ENCODE data around the gene PURA. TPM values are rescaled to one million over a fixed set of nuclear protein-coding genes. Genes with fewer than 3 reads are reported as not detected.

PURA gene
- total and polyA plus RNA-seq, 10 donors = 2.8 to 36.2 (median 23.1) TPM

GRCh38 chr5:140157032-140157781 is 43.3 kb downstream of the PURA start:
- Histone ChIP-seq H3K27ac (peak overlapping the region in 6 of 8 donors; percentile 32 to 69 (median 44)), H3K27me3 (replicated peaks in 1 of 7) (no peaks in the 10 kb centered on the region), H3K36me3 (no peaks in the 10 kb centered on the region), H3K4me1 (peaks cover 0 to 32% (median 13%) of the 10 kb centered on the region in 6 donors), H3K4me3 (peak overlapping the region in 5 of 8 donors; percentile 15 to 61 (median 28)), H3K9me3 (no peaks in the 10 kb centered on the region)
- intact Hi-C loops (cut with DNase I; ENCODE audit: low total_unique reads) = loop anchor here (2.0 kb wide), 1 partner anchor 88 kb away; no protein-coding TSS in a partner anchor
- WGBS, 5 donors = 3 to 7% (median 4%) methylated on average over 20 to 30 of the region's 30 CpGs
- TF ChIP-seq POLR2AphosphoS5 (IDR thresholded peaks at IDR 0.05) = peak; percentile 51 to 69 (median 62)
- TF ChIP-seq CTCF (IDR thresholded peaks at IDR 0.05 in 8 of 11, conservative IDR thresholded peaks at IDR 0.05 in 3 of 11) = peak; percentile 84 to 97 (median 93)
- no peak for TF ChIP-seq POLR2A (IDR thresholded peaks at IDR 0.05)
- peak; percentile 96 for DNase-seq

- TF ChIP-seq POLR2A (IDR thresholded peaks at IDR 0.05) (no peak), POLR2AphosphoS5 (IDR thresholded peaks at IDR 0.05) (no peak), CTCF (IDR thresholded peaks at IDR 0.05 in 8 of 11, conservative IDR thresholded peaks at IDR 0.05 in 3 of 11) (no peak)
- no peaks in the 10 kb centered on the region for H3K36me3 ChIP-seq
- H3K9me3 ChIP-seq = no peaks in the 10 kb centered on the region
- peaks cover 0 to 18% (median 13%) of the 10 kb centered on the region in 6 donors for H3K4me1 ChIP-seq
- no peak overlapping the region for H3K4me3 ChIP-seq
- DNase-seq = no peak
- H3K27ac ChIP-seq = no peak overlapping the region
- 77 to 89% (median 85%) methylated on average over 7 of the region's 7 CpGs for WGBS, 5 donors
- H3K27me3 ChIP-seq (replicated peaks in 1 of 7) = no peaks in the 10 kb centered on the region
- intact Hi-C loops (cut with DNase I; ENCODE audit: low total_unique reads) = no loop called here
Measured at GRCh38 chr5:140159014-140159927, 45.4 kb downstream of the PURA start.

- Histone ChIP-seq H3K36me3 (no peaks in the 10 kb centered on the region), H3K9me3 (no peaks in the 10 kb centered on the region), H3K4me3 (no peak overlapping the region), H3K27me3 (replicated peaks in 1 of 7) (no peaks in the 10 kb centered on the region), H3K27ac (no peak overlapping the region), H3K4me1 (peaks cover 0 to 25% (median 10%) of the 10 kb centered on the region in 6 donors)
- WGBS, 5 donors = 81 to 88% (median 86%) methylated on average over 5 of the region's 5 CpGs
- DNase-seq = no peak
- intact Hi-C loops (cut with DNase I; ENCODE audit: low total_unique reads) = no loop called here
- TF ChIP-seq POLR2AphosphoS5 (IDR thresholded peaks at IDR 0.05) (no peak), POLR2A (IDR thresholded peaks at IDR 0.05) (no peak), CTCF (IDR thresholded peaks at IDR 0.05 in 8 of 11, conservative IDR thresholded peaks at IDR 0.05 in 3 of 11) (no peak)
Measured at GRCh38 chr5:140162275-140162674, 48.4 kb downstream of the PURA start.

Data from spleen (tissue), 11 donors.